ENCODE measurements around the gene SYT17. TPM values are rescaled to one million over a fixed set of nuclear protein-coding genes. Genes with fewer than 3 reads are reported as not detected.
A peak's percentile ranks its signal among the peaks of the same experiment; 100 is the strongest.

The SYT17 gene
- total RNA-seq, 2 donors from 2014 or later, result 3.9 to 9.2 TPM

DNA sequence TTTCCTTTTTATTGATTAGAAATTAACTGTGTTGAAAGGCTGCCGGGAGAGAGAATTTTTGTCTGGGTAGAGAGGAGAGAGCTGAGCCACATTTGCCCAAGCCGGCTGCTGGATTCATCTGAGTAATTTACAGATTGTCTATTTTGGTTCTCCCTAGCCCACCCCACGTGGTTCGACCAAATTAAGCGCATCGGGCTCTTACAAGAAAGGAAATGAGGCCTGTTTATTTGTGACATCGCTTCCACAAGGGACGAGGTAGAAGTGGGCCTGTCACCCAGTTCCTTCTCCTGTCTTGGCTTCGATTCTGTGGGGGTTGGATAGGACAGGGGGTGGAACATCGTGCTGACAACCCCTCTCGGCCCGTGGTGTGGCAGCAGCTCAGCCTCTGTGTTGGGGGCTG lies 42.9 kb downstream of the SYT17 start:
- Histone ChIP-seq H3K27me3 (no peaks in the 10 kb centered on the region), H3K9me3 (peaks cover 0 to 5% (median 0%) of the 10 kb centered on the region in 3 donors), H3K4me1 (no peaks in the 10 kb centered on the region), H3K4me3 (no peak overlapping the region), H3K27ac (no peak overlapping the region), H3K36me3 (replicated peaks in 1 of 2; ENCODE audit: insufficient read depth in 1 of 2, low read depth in 2 of 2) (no peaks in the 10 kb centered on the region)
- intact Hi-C loops (cut with DNase I), result no loop called here
- no peak for ATAC-seq
- 56 to 58% methylated on average over 12 of the region's 12 CpGs for WGBS, 2 donors
- DNase-seq, result no peak
- no peak for TF ChIP-seq POLR2A (IDR thresholded peaks at IDR 0.05)
- TF ChIP-seq, protein P1, sequence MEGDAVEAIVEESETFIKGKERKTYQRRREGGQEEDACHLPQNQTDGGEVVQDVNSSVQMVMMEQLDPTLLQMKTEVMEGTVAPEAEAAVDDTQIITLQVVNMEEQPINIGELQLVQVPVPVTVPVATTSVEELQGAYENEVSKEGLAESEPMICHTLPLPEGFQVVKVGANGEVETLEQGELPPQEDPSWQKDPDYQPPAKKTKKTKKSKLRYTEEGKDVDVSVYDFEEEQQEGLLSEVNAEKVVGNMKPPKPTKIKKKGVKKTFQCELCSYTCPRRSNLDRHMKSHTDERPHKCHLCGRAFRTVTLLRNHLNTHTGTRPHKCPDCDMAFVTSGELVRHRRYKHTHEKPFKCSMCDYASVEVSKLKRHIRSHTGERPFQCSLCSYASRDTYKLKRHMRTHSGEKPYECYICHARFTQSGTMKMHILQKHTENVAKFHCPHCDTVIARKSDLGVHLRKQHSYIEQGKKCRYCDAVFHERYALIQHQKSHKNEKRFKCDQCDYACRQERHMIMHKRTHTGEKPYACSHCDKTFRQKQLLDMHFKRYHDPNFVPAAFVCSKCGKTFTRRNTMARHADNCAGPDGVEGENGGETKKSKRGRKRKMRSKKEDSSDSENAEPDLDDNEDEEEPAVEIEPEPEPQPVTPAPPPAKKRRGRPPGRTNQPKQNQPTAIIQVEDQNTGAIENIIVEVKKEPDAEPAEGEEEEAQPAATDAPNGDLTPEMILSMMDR (IDR thresholded peaks at IDR 0.05), result no peak

DNA sequence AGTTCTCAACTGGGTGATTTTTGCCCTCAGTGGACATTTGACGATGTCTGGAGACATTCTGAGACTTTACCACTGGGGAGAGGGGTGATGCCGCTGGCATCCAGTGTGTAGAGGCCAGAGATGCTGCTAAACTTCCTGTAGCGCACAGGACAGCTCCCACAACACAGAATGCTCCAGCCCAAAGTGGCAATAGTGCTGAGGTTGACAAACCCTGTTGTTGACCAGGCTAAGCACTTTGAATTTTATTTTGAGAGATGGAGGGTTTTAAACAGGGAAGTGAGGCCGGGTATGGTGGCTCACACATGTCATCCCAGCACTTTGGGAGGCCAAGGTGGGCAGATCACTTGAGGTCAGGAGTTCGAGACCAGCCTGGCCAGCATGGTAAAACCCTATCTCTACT lies 44.0 kb downstream of the SYT17 start:
- DNase-seq, result no peak
- Histone ChIP-seq H3K9me3 (peaks cover 0 to 5% (median 0%) of the 10 kb centered on the region in 3 donors), H3K4me3 (no peak overlapping the region), H3K27me3 (no peaks in the 10 kb centered on the region), H3K36me3 (replicated peaks in 1 of 2; ENCODE audit: insufficient read depth in 1 of 2, low read depth in 2 of 2) (no peaks in the 10 kb centered on the region), H3K27ac (no peak overlapping the region), H3K4me1 (no peaks in the 10 kb centered on the region)
- ATAC-seq, result no peak
- 83 to 89% methylated on average over 5 of the region's 5 CpGs for WGBS, 2 donors
- TF ChIP-seq, protein P1 (IDR thresholded peaks at IDR 0.05), result no peak
- TF ChIP-seq POLR2A (IDR thresholded peaks at IDR 0.05), result no peak
- intact Hi-C loops (cut with DNase I), result no loop called here

DNA sequence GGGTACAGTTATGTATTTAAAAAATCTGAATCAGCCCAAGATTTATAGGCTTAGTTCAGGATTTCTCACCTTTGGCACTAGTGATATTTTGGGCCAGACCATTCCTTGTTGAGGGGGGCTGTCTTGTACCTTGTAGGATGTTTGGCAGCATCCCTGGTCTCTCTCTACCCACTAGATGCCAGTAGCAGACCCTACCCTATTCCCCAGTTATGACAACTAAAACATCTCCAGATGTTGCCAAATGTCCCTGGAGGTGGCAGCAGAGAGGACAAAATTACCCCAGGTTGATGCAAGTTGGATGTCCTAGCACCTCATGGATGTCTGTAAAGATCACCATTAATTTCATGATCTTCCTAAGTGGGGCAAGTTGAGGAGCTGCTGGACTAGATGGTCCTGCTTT lies 45.8 kb downstream of the SYT17 start:
- no peaks in the 10 kb centered on the region for H3K27me3 ChIP-seq
- ATAC-seq, result no peak

DNA sequence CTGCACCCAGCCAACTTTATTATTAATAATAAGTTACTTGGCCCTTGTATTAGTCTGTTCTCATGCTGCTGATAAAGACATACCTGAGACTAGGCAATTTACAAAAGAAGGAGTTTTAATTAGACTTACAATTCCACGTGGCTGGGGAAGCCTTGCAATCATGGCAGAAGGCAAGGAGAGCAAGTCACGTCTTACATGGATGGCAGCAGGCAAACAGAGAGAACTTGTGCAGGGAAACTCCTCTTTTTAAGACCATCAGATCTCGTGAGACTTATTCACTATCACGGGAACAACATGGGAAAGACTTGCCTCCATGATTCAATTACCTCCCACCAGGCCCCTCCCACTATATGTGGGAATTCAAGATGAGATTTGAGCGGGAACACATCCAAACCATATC lies 47.7 kb downstream of the SYT17 start:
- TF ChIP-seq, protein P1 (IDR thresholded peaks at IDR 0.05), result no peak
- no peak for TF ChIP-seq POLR2A (IDR thresholded peaks at IDR 0.05)
- DNase-seq, result no peak
- ATAC-seq, result no peak
- Histone ChIP-seq H3K4me3 (no peak overlapping the region), H3K27ac (no peak overlapping the region), H3K27me3 (no peaks in the 10 kb centered on the region), H3K9me3 (peaks cover 0 to 5% (median 0%) of the 10 kb centered on the region in 3 donors), H3K4me1 (no peaks in the 10 kb centered on the region), H3K36me3 (replicated peaks in 1 of 2; ENCODE audit: insufficient read depth in 1 of 2, low read depth in 2 of 2) (no peaks in the 10 kb centered on the region)
- intact Hi-C loops (cut with DNase I), result no loop called here
- 85 to 90% methylated on average over 5 of the region's 5 CpGs for WGBS, 2 donors

More for the DNA sequence above, 45.8 kb downstream of the SYT17 start:
- Histone ChIP-seq H3K4me1 (no peaks in the 10 kb centered on the region), H3K27ac (no peak overlapping the region), H3K36me3 (replicated peaks in 1 of 2; ENCODE audit: insufficient read depth in 1 of 2, low read depth in 2 of 2) (no peaks in the 10 kb centered on the region), H3K9me3 (peaks cover 0 to 5% (median 0%) of the 10 kb centered on the region in 3 donors), H3K4me3 (no peak overlapping the region)
- intact Hi-C loops (cut with DNase I), result no loop called here
- TF ChIP-seq, protein P1 (IDR thresholded peaks at IDR 0.05), result peak in 2 of 7 experiments; percentile 7 to 11
- TF ChIP-seq POLR2A (IDR thresholded peaks at IDR 0.05), result no peak
- DNase-seq, result no peak

DNA sequence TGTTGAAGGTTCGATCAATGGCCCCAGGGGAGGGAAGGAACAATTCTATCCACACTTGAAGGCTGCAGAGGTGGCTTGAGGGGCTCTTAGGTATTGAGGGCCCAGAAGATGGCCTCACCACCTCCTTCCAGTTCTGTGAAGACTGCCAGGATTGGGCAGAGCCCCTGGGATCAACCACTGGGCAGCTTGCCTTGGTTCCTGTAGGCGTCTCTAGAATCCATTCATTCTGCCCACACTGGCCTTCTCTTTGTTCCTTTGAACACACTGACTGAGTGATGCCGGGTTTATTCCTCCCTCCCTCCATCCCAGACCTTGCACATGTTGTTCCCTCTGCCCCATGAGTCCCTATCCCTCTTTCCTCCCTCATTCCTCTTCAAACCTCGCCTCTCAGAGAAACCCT lies 50.5 kb downstream of the SYT17 start:
- H3K4me3 ChIP-seq, result no peak overlapping the region
- intact Hi-C loops (cut with DNase I), result no loop called here
- H3K9me3 ChIP-seq, result no peaks in the 10 kb centered on the region
- H3K4me1 ChIP-seq, result no peaks in the 10 kb centered on the region
- H3K36me3 ChIP-seq (replicated peaks in 1 of 2; ENCODE audit: insufficient read depth in 1 of 2, low read depth in 2 of 2), result no peaks in the 10 kb centered on the region
- H3K27ac ChIP-seq, result no peak overlapping the region
- TF ChIP-seq POLR2A (IDR thresholded peaks at IDR 0.05), result no peak
- TF ChIP-seq, protein P1 (IDR thresholded peaks at IDR 0.05), result no peak
- ATAC-seq, result no peak
- no peak for DNase-seq
- no peaks in the 10 kb centered on the region for H3K27me3 ChIP-seq
- WGBS, 2 donors, result 76 to 79% methylated on average over 4 of the region's 4 CpGs

Data from body of pancreas (tissue), 4 donors.